ELR (cell line): ENCODE data around the gene DAB2IP.
"Not testable (repeated sequence)": the region's sequence is repeated elsewhere in the genome, so short reads cannot be mapped to it uniquely, and the experiment has no call there.

Source experiments
- DNase-seq: peaks from one replicate; pipeline ENCODE4 v3.0.0-alpha.2; 2015; ENCODE audit warnings: low read depth

DAB2IP gene

DNA sequence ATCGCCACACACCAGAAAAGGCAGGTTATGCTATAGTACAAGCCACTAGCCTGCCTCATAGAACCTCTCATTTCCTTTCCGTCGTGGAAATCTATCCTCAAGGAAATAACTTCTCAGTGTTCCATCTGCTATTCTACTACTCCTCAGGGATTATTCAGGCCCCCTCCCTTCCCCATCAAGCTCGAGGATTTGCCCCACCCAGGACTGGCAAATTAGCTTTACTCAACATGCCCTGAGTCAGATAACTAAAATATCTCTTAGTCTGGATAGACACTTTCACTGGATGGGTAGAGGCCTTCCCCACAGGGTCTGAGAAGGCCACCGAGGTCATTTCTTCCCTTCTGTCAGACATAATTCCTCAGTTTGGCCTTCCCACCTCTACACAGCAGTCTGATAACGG, 142.9 kb downstream of the DAB2IP start:
- not testable (repeated sequence) for DNase-seq

DNA sequence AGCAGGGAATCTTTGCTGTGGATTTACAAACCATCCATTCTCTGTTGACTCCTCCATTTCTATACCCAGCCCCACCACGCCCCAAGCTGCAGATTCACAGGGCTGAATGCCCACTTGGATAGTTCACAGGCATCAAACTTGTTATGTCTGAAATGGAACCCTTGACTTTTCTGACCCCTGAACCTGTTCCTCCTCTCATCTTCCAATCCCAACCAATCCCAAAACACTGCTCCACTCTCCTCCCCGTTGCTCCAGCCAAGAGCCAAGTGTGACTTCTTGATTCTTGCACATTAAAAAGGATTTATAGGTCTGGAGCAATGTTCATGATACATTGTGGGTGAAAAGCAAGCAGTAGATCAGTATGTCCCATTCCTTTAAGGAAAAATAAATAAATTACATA, 145.6 kb downstream of the DAB2IP start:
- DNase-seq = no peak

DNA sequence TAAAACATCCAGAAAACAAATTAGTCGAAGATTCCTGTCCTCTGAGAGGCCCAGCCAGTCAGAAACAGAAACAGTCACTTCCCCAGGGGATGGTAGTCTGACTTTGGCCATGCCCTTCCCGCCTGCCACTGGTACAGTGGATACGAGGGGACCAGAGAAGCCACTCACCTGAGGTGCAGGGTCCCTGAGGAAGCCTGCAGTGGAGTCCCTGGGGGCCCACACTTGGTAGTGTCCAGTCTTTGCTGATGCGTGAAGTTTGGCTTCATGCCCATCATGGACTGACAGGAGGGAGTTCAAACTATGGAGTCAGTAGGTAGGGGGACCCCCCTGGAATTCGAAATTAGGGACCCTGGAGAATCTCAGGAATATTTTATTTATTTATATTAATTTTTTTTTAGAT, 147.5 kb downstream of the DAB2IP start:
- DNase-seq = no peak

DNA sequence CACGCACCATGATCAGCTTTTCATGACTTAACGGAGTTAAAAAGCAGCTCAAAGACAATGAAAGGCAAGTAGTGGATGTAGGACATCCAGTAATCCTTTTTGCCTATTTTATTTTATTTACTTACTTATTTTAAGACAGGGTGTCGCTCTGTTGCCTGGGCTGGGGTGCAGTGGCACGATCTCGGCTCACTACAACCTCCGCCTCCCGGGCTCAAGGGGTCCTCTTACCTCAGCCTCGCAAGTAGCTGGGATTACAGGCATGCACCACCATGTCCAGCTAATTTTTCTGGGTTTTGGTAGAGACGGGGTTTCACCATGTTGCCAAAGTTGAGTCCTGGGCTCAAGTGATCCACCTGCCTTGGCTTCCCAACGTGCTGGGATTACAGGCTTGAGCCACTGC, 148.9 kb downstream of the DAB2IP start:
- DNase-seq = no peak

DNA sequence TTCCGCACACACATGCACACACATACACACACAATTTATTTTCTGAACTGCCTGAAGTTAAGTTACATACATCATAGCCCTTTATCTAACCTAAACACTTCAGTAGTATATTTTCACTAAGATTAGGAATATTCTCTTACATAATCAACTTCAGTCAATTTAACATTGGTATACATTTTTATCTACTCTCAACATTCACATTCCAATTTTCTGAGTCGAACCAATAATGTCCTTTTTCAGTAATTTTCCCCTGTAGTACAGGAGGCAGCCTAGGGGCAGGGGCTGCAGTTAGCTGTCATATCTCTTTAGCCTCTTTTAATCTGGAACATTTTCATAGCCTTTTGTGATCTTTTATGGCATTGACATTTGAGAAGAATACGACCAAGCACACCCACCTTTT, 150.1 kb downstream of the DAB2IP start:
- peak; percentile 14 for DNase-seq

DNA sequence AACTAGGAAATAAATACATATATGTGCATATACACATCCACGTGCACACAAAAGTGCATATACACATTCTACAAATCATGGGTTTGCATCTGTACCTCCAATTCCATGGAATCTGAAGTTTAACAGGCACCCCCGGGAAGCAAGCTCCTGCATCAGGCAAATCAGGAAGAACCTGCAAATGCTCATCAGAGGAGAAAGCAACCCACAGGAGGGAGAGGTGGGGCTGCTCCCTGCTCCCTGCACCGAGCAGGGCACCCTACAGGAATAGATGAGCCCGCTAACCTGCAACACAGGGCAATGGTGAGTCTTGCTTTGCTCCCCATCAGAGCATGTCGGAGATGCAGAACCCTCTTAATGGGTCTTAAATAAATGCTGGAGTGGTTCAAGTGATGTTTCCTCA, 151.3 kb downstream of the DAB2IP start:
- no peak for DNase-seq

DNA sequence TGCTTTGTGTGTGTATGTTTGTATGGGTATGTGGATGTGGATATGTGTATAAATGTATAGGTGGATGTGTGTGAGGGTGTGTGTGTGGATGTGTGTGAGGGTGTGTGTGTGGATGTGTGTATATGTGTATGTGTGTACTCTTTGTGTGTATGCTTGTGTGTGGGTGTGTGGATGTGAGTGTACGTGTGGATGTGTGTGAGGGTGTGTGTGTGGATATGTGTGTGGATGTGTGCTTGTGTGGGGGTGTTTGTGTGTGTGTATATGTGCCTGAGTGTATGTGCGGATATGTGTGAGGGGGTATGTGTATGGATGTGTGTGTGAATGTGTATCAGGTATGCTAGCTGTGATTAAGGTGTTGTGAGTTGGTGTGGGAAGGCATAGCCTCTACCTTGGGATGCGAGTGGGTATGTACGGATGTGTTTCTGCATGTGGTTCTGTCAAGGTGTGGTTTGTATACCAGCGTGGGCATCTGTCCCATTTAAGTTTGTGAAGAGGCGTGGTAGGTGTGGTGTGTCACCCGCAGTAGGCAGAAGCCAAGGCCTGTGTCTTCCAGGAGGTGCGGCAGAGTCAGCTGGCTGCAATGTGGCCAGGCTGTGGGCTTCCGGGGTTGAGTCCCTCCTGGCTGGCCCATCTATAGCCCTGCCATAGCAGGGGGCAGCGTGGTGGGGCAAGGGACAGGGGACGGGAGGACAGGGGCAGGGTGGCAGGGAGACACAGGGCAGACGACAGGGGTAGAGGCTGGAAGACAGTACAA, 155.8 kb downstream of the DAB2IP start:
- DNase-seq = no peak

DNA sequence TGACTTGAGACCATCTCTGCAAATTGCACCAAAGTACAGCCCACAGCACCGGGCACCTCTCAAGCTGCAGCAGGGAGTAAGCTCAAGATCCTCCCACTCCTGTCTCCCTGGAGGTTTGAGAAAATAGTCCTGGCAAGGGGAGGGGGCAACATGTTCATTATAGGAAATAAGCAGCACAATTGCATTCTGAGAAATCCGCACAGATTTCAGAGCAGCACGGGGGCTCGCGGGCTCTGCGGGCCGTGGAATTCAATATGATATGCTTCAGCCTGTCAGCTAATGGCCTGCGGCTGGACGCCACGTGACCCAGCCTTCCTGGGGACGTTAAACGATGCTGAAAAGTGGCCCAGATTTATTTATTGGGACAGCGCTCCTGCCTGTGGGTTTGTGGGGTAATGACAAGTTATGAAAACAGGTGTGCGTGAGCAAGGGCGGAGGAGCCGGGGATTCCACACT, 156.4 kb downstream of the DAB2IP start:
- DNase-seq = no peak

DNA sequence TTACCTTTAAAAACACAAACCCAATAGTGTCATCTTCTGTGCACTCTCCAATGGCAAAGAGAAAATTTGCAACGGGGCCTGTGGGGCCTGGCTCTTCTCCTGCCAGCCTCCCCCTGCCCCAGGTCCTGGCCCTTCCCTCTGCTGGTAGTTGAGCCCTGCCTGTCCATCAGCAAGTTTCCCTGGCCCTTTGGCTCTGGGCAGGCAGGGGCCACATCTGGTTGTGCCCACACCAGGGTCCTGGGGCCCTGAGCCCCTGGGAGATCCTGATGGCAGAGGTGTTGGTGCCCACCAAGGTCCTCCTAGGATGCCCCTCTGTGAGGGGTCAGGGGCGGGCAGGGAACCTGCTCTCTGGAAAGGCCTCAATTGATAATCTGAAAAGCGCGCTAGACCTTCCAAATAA, 157.3 kb downstream of the DAB2IP start:
- no peak for DNase-seq

DNA sequence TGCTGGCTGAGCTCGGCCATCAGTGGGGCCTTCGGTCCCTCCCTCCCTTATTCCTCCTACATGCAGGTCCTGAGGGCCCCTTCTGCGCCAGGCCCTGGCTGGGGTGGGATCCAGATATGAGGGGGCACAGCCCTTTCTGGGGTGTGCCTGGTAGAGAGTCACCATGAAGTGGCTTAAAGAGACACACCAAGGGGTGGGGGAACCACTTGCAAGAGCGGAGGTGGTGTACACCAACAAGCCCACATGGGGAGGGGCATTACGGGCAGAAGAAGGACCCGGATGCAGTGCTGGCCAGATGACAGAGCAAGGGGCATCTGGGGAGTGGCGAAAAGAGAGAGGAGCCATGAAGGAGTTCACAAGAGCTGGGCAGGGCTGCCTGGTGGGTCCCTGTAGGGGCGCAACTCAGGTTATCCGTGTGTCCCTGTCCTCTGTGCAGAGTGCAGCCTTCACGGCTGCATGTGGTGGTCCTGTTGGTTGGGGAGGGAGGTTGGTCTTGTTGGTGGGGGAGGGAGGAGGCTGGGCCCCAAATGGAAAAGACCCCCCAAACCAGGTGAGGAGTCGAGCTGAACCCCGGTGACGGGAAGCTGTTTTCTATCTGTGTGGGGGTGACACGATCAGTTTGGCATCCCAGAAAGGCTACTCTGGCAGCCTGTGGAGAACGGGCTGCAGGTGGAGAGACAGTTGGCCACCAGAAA, 158.1 kb downstream of the DAB2IP start:
- no peak for DNase-seq

DNA sequence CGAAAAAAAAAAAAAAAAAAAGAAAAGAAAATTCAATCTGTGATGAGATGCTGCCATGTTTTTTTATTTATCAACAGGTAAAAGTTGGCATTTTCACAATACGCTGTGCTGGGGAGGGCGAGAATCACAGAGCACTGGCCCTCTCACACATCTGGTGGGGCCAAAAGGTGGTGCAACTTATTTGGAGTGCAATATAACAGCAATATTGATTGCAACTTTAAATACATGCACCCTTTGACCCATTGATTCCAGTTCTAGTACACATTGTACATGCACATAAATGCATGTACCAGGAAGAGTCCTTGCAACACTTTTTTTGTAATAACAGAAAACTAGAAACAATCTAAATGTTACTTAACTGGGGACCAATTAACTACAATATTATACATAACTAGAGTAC, 159.1 kb downstream of the DAB2IP start:
- DNase-seq = no peak

DNA sequence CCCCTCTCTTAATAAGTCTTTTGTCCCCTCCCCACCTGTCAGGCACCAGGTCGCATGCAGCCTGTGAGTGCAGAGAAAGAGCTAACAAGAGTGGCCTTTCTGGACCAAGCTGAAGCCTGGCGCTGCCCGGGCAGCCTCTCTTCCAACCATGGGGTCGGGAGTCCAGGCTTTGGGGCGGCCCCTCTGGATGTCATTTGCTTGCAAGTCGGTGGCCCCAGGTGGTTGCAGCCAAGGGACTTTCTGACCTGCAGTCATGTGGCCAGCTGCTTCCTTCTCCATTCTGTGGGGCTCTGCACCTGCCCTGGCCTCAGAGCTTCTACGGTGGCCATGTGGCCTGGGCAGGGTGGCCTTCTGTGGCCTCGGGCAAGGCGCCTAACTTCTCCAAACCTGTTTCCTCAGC, 159.7 kb downstream of the DAB2IP start:
- DNase-seq = no peak

DNA sequence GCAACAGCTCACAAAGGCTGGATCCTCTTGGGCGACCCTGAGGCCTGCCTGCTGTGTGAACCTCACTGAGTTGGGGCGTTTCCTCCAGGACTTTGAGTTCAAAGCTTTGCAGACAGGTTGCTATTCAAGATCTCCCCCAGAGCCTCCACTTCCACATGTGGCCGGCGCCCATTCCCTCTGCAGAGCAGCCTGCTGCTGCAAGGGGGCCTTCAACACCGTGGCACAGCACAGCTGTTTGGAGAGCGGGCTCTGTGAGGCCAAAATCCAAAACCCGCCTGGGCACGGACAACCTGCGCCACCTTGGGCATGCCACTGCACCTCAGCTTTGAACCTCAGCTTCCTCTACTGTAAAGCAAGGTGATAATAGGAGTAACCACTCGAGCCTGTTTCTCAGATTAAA, 160.3 kb downstream of the DAB2IP start:
- DNase-seq = no peak

DNA sequence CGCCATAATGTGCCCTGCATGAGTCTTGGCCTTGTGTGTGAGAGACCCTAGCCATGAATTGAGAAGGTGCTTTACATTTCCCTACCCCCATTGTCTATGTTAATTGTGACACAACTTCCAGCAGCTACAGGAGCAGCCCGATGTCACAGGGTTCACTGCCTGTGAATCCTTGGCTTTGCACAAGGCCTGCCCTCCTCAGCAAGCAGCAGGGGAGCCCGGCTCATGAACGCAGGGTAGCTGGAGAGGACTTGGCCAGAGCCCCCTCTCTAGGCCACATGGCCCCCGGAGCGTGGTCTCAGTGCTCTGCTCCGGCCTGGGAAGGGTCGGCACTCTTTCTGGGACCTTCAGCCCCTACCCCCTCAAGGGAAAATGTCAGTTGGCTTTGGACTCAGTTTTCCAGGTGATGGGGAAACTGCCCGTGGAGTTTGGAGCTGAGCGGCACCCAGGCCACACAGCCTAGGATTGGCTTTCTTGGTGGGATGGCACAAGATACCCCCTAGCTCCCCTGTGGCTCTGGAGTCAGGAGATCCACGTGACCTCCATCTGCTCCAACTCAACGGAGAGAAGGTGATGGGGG, 160.8 kb downstream of the DAB2IP start:
- no peak for DNase-seq

DNA sequence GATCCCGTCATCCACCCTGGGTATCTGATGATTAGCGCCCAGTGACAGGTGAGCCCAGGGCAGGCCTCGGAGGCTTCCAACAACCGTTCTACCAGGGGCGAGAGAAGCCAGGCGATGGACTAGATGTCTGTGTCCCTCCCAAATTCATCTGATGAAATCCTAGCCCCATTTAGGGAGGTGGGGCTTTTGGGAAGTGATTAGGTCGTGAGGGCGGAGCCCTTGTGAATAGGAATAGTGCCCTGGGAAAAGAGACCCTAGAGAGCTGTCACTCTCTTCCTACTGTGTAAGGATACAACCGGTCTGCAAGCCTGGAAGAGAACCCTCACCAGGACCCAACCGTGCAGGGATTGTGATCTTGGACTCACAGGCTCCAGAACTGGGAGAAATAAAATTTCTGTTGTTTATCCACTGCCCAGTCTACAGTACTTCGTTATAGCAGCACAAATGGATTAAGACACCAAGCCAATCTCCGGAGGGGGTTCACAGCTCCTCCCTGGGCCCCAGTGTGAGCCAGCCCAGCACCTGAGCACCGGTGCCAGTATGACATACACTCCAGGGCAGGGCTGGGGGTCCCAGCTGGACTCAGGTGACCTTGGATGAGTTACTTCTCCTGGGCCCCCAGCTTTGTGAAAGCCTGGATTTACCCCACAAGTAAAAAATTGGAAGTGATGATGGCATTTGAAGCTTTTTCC, 162.2 kb downstream of the DAB2IP start:
- no peak for DNase-seq

DNA sequence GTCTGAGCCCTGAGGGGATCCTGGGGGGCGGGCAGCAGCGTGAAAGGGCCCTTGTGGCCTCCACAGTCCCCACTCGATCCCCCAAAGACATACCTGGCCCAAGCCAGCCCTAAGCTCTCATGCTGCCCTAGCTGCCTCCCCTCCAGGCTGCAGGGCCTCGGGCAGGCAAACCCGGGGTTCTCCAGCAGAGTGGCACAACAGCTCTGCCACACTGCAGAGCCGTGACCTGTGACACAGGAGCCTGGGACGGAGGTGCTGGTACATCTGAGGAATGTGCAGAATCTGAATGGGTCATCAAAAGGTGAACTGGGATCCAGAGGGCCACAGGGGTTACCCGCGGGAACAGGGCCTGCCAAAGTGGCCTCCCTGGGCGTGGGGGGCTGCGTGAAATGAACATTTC, 163.2 kb downstream of the DAB2IP start:
- no peak for DNase-seq

DNA sequence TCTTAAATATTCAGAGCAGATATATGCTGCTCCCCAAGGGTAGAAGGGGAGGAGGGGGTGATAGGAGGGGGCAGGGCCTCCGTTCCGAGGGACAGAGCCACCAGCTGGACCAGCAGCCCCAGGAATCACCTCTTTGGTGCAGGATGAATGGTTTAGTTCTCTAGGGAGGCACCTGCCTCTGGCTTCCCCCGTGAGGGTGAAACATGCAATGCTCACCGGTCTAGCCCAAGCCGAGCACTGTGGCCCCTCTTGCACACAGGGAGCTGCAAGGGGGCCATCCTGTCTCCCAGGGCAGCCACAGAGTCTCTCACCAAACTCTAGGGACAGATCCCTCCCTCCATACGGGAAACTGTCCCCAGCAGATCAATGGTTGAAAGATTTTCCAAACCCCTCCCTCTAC, 163.7 kb downstream of the DAB2IP start:
- no peak for DNase-seq

DNA sequence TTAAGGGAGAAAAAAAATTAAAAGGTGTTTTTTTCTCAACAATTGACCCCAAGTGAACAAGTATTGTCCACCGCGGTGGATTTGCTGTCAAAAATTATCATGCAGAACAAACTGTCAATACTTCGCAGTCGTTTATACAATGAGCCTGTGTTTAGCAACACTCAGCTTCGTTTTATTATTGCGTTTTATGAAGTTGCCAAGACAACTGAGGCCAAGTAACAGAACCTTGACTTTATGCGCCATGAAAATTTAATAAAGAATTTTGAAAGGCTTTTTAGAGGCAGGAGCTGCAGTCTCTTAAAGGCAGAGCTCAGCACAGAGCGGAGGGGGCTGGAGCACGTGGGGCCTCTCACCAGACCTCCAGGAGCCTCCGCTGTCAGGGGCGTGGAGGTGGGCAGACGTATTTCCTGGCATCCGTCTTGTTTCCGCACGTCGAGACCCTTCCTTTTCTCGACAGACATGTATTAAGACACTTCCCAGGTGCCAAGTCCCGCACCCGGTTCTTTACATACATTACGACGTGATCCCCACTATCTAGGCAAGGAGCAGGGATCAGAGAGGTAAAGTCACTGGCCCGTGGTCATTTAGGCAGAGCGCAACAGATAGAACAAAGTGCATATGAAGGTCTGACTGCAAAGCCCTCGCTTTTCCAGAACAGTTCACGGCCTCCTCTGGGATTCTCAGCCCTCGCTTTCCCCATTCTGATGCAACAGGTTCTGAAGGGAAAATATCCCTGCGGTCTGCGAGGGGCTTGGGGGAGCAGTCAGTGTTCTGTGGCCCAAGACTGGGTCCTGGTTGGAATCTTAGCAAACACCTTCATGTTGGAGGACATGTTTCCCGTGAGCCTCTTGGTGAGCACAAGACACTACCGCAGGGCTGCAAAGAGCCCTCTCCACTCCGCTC, 164.4 kb downstream of the DAB2IP start:
- DNase-seq = no peak

DNA sequence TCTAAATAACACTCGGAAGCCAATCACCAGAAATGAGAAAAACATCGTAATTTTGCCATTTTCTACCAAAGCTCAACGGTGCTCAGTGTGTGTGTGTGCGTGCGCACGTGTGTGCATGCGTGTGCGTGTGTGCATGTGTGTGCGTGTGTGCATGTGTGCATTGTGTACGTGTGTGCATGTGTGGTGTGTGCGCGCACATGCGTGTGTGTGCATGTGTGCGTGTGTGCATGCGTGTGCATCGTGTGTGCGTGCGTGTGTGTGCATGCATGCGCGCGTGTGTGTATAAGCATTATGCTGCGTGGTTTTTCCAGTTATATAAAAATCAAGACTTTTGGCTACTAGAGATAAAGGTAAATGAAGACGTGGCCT, 165.0 kb downstream of the DAB2IP start:
- DNase-seq = no peak

DNA sequence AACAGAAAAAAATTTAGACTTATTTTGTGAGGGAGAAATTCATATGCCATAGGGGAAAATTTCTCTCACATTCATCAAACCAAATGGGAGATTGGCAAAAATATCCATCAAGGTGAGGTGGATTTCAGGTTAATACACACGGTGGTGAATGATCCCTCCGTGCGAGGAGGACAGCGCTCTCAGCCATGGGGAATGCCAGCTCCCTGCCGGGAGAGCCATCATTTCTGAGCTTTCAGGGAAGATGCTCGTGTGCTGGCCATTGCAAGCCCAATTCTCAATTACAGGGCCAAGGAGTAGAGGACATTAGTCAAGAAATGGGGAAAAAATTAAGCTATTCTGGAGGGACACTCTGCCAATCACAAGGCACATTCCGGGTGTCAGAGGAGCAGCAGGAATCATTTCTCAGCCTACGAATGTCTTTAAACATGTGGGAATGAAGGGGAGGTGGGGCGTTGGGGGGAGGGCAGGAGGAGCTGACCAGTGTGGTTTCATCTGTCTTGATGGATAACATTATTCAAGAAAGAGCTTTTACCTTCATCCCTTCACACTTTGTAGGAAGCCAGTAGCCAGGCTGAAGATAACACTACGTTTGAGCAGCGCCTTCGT, 165.5 kb downstream of the DAB2IP start:
- no peak for DNase-seq

DNA sequence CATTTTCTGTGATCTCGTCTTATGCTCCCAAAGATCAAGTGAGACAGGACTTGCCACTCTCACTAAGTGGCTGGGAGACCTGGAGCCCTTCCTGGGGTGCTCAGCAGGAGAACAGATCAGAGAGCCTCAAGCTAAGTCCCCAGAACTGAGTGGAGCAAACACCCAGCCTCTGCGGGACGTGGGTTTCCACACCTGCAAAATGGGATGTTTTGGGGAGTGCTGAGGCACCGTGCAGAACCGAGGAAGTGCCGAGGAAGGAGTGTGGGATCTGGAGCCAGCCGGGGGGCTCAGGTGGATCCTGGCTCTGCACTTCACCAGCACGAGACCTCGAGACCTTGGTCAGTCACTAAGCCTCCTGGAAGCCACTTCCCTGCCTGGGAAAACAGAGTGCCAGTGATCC, 166.0 kb downstream of the DAB2IP start:
- DNase-seq = no peak
